MM.1S (cell line): ENCODE data around the gene TCL1A.

Source experiments
- EZH2phosphoT487 ChIP-seq: fragments of 300-600 bp; sonication (generic); IDR thresholded peaks from 2 replicates; pipeline ENCODE4 v1.6.1; 2018; ENCODE audit warnings: antibody characterized with exemption, low read length
- TF ChIP-seq, protein P1 (sequence below): fragments of 300-600 bp; sonication (generic); IDR thresholded peaks from 2 replicates; pipeline ENCODE4 v1.5.1; 2016; ENCODE audit warnings: antibody characterized with exemption, low read length, mixed read lengths

GRCh38 chr14:95692109-95692508 is 21.8 kb downstream of the TCL1A start:
- TF ChIP-seq, protein P1, sequence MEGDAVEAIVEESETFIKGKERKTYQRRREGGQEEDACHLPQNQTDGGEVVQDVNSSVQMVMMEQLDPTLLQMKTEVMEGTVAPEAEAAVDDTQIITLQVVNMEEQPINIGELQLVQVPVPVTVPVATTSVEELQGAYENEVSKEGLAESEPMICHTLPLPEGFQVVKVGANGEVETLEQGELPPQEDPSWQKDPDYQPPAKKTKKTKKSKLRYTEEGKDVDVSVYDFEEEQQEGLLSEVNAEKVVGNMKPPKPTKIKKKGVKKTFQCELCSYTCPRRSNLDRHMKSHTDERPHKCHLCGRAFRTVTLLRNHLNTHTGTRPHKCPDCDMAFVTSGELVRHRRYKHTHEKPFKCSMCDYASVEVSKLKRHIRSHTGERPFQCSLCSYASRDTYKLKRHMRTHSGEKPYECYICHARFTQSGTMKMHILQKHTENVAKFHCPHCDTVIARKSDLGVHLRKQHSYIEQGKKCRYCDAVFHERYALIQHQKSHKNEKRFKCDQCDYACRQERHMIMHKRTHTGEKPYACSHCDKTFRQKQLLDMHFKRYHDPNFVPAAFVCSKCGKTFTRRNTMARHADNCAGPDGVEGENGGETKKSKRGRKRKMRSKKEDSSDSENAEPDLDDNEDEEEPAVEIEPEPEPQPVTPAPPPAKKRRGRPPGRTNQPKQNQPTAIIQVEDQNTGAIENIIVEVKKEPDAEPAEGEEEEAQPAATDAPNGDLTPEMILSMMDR = no peak
- TF ChIP-seq EZH2phosphoT487 = no peak
